Rectal smooth muscle tissue (tissue), 1 donor: ENCODE results near the gene PLEKHG5.

Experiments used
- H3K27ac ChIP-seq: one replicate; pipeline ENCODE4 v1.7.0; 2013; ENCODE audit warnings: low read depth, low read length, inconsistent platforms
- H3K27me3 ChIP-seq: one replicate; pipeline ENCODE4 v1.7.0; 2013; ENCODE audit warnings: low read length; ENCODE audit not compliant: control insufficient read depth, insufficient read depth
- H3K36me3 ChIP-seq: one replicate; pipeline ENCODE4 v1.7.0; 2013; ENCODE audit warnings: low read length; ENCODE audit not compliant: control insufficient read depth, insufficient read depth
- H3K4me1 ChIP-seq: one replicate; pipeline ENCODE4 v1.7.0; 2013; ENCODE audit warnings: low read length; ENCODE audit not compliant: control insufficient read depth, insufficient read depth
- H3K4me3 ChIP-seq: one replicate; pipeline ENCODE4 v1.7.0; 2013; ENCODE audit warnings: low read length
- H3K9ac ChIP-seq: one replicate; pipeline ENCODE4 v1.7.0; 2013; ENCODE audit warnings: low read length

PLEKHG5 gene

DNA sequence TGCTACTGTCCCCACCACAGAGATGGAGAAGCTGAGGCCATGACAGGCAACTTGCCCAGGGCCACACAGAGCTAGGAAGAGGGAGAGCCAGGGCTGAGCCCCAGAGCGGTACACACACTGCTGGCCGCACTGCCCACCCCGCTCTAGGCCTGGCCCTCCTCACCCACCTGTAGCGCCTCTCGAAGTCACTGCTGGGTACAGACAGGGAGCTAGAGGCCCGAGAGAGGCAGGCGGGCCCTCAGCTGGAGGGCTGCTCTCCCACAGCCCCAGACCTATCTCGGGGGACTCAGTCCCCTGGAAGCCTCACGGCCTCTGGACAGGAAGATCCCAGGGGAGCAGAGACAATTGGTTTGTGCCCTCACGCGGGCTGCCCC, 17.3 kb upstream of the PLEKHG5 start:
- Histone ChIP-seq H3K9ac (no peak overlapping the region), H3K4me1 (no peaks in the 10 kb centered on the region), H3K4me3 (no peak overlapping the region), H3K27me3 (no peaks in the 10 kb centered on the region), H3K27ac (no peak overlapping the region), H3K36me3 (no peaks in the 10 kb centered on the region)

DNA sequence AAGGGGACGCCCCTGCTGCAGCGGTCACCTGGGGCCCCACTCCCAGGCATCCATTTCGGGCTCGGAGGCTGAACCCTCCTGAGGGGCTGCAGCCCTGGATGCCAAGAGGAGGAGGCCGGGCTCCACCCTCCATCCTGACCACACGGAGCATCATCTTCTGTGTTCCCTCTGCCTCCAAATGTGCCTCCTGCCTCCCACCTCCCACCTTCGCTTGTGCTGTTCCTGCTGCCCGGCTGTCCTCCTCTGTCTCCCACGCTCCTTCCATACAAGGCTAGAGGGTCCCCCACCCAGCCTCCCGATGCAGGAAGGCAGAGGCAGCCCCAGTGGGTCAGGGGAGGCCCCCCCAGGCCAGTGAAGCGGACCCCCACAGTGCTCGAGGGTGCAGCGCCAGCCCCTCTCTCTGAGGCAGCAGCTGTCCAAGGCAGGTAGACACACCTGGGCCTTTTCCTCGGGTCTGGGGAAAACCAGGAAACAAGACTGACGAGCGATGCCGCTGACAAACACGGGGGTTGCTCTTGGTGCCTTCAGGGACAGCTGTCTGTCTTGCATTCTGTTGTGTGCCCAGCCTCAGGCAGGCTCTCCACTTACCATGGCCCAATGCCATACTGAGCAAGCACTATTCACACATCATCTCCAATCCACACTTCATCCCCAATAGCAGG, 16.8 kb upstream of the PLEKHG5 start:
- Histone ChIP-seq H3K9ac (no peak overlapping the region), H3K27ac (no peak overlapping the region), H3K27me3 (no peaks in the 10 kb centered on the region), H3K4me3 (no peak overlapping the region), H3K4me1 (no peaks in the 10 kb centered on the region), H3K36me3 (no peaks in the 10 kb centered on the region)

DNA sequence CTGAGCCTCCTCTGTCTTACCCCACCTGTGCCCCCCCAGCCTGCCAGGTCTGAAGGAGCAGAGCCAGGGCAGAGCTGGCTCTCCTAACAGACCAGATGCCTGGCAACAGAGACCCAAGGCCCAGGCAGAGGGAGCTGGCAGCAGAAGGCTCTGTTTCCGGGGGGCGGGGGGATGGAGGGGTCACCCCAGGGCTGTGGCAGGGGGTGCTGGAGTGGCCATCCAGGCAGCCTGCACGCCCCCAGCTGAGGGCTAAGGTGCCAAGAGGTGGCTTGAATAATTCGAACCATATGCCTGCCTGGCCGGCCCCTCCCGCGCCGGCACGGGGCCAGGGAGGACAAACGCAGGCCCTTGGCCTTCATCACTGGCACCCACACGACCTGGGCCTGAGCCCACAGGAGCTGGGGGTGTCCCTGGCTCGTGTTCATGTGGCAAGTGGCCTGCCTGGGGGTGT, 16.0 kb upstream of the PLEKHG5 start:
- H3K36me3 ChIP-seq: no peaks in the 10 kb centered on the region

DNA sequence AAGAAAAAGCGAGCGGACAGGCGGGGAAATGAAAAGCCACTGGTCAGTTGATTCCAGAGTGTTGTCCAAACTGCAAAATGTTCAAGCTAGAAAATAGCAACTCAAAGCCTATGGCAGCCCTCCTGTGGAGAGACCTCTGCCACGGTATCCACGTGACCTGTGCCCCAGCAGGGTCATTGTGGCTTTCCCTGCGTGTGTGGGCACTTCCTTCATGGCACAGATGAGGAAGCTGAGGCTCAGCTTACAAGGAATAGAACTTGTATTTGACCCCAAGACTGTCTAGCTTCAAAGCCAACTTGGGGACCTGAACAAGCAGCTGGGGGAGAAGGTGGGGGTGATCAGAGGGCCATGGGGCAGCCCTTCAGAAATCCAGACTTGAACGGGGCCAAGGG, 15.6 kb upstream of the PLEKHG5 start:
- Histone ChIP-seq H3K4me1 (no peaks in the 10 kb centered on the region), H3K4me3 (no peak overlapping the region), H3K36me3 (no peaks in the 10 kb centered on the region), H3K27ac (no peak overlapping the region), H3K9ac (no peak overlapping the region), H3K27me3 (no peaks in the 10 kb centered on the region)

More for the DNA sequence above, 16.0 kb upstream of the PLEKHG5 start:
- no peak overlapping the region for H3K9ac ChIP-seq
- H3K27me3 ChIP-seq: no peaks in the 10 kb centered on the region
- H3K4me1 ChIP-seq: no peaks in the 10 kb centered on the region
- H3K4me3 ChIP-seq: no peak overlapping the region
- H3K27ac ChIP-seq: no peak overlapping the region

DNA sequence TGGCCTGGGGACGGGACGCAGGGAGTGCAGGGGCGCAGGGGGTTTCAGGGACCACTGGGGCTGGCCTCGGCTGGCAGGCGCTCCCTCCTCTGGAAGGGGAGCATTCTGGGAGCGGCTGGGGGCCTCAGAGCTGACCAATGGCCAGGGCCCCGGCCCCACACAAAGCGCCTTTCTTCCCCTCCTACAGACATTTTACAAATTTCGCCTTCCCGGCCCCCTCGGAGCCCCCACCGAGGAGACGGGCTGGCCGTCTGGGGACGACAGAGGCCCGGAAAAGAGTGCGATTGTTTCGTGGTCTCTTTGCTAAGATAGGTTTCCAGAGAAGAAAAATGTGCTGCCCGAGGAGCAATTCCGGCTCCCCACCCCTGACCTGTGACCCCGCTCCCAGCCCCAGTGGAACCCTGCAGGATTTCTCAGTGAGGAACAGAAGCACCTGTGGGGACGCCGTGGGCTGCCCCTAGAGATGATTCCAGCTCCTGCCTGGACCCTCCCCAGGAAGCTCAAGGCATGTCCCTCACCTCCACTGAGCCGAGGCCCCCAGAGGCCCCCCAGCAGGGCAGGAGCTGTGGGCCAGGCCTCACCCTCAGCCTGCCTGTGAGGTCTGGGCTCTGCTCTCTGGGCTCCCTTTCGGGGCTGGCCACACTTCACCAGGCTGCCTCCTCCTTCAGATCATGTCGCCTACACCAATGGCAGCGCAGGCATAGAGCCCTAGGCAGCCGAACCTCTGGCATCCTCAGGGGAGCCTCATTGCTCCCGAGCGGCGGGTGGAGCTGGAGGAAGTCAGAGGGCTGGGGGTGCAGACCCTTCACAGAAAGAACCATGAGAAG, 15.0 kb upstream of the PLEKHG5 start:
- H3K27me3 ChIP-seq: no peaks in the 10 kb centered on the region

DNA sequence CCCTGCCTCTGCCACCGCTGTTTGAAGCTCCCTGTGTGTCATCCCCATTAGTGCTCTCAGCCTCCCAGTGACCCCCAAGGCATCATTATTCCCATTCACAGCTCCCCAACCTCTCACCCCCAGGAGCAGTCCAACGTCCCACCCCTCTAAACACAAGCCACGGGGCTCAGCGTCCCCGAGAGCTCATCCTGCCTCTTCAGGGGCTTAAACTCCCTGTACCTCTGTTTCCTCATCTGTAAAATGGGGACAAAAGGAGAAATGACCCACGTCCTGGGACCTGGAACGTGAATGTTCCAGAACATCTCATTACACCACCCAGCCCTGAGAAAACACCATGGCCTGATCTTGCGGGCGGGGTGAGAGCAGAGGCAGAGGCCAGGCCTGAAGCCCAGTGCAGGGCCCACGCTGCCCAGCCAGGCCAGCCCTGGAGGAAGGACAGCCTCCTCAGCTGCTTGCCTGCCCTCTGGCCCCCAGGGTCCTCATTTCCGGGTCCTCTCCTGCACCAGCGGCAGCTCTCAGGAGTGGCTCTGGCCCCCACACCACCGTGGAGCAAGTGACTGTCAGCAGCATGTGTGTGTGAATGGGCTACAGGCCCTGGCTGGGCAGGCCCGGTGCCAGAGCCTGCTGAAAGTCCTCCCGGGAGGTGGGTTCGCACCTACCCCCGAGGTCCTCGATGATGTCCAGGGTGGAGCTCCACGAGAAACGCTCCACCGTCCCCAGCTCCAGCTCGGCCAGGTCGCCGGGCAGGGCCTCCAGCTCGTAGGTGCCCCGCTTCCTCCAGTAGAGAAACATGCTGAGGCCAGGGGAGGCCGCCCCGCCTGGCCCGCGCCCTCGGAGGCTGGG, 14.1 kb upstream of the PLEKHG5 start:
- Histone ChIP-seq H3K4me1 (no peaks in the 10 kb centered on the region), H3K4me3 (no peak overlapping the region), H3K36me3 (no peaks in the 10 kb centered on the region), H3K27me3 (peaks cover 2% of the 10 kb centered on the region), H3K27ac (no peak overlapping the region), H3K9ac (no peak overlapping the region)

More for the DNA sequence above, 15.0 kb upstream of the PLEKHG5 start:
- H3K4me3 ChIP-seq: no peak overlapping the region
- H3K4me1 ChIP-seq: no peaks in the 10 kb centered on the region
- no peaks in the 10 kb centered on the region for H3K36me3 ChIP-seq
- H3K27ac ChIP-seq: no peak overlapping the region
- no peak overlapping the region for H3K9ac ChIP-seq

DNA sequence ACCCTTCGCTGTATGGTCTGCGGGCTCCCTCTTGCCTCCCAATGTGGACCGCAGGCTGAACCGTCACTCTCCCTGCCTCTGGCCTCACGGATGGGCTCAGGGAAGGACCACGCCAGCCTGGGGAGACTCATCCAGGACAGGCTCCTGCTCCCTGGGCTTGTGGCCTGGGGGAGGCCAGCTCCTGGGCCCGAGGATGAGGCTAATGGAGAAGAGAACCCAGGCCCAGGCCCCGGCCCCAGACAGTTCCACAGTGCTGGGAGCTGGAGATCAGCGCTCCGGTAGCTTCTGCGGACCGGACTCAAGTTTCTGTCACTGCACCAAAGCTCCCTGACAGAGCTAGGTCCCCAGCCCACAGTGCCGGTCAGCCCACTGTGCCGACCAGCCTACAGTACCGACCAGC, 13.4 kb upstream of the PLEKHG5 start:
- H3K4me1 ChIP-seq: no peaks in the 10 kb centered on the region
- H3K4me3 ChIP-seq: no peak overlapping the region
- no peak overlapping the region for H3K9ac ChIP-seq
- no peak overlapping the region for H3K27ac ChIP-seq
- H3K36me3 ChIP-seq: no peaks in the 10 kb centered on the region
- peaks cover 2% of the 10 kb centered on the region for H3K27me3 ChIP-seq

DNA sequence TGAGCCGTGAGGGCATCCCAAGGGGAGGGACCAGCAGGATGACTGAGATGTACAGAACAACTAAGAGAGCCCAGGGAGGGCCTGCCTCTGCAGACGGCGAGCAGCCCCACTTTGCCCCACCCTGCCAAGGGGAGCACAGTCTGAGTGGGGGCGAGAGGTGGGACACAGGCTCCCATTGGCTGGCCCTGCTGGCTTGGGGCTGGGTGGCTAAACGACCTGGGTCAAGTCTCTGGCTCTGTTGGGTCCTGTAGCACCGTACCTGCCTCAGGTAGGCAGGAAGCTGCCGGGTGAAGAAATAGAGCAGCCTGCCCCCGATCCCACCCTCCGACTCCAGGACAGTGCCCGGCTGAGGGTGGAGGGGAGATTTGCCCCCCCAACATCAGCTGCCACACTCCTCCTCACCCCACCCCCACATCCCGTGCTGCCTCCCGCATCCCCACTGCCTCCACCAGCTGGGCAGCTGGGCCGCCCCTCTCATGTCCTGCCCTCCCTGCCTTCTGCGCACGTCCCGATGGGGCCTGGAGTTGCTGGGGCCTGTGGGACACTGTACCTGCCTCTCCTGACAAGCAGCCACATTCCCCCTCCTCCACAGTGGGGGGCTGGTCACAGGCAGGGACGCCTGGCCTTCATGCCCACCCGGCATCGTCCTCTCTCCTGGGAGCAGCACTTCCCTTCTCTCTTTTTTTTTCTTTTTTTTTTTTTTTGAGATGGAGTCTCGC, 12.6 kb upstream of the PLEKHG5 start:
- Histone ChIP-seq H3K4me3 (no peak overlapping the region), H3K36me3 (no peaks in the 10 kb centered on the region), H3K4me1 (no peaks in the 10 kb centered on the region)

DNA sequence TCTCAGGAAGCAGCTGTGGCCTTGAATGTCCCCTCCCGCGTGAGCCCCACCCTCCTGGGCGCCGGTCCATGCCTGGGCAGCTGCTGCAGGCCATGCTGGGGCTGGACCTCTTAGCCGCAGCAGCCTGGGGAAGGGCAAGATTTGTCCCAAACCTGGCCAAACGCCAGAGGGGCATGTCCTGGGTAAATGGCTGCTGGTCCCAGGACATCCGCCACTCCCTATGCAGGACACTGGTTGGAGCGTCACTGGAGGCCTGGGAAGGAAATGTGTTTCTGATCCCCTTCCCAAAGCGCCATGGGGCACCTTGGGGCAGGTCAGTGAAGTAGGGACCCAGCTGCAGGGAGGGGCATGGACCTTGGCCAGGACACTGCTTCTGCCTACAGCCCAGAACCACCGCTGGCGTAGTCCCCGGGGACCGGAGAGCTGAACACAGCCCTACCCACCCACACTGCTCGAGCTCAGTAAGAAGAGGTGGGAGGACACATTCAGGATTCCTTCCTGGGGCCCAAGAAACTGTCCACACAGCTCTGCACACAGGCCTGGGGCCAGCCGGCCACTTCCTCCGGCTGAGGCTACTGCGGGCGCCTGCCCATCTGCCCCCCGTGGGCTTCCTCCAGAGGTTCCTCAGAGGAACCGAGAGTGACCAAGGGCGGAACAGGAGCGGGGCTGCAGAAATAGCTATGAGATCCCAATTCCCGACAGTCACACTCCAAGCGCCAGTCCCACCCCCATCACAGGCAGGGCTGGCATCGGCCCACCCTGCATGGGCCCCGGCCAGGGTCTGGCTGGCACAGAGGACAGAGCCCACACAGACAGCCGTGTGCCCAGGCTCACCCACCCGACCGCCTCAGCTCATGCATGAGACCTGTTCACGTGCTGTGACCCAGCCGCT, 10.8 kb upstream of the PLEKHG5 start:
- Histone ChIP-seq H3K4me1 (no peaks in the 10 kb centered on the region), H3K9ac (no peak overlapping the region), H3K27me3 (peaks cover 2% of the 10 kb centered on the region)

More for the DNA sequence above, 12.6 kb upstream of the PLEKHG5 start:
- no peak overlapping the region for H3K9ac ChIP-seq
- peaks cover 2% of the 10 kb centered on the region for H3K27me3 ChIP-seq
- no peak overlapping the region for H3K27ac ChIP-seq

DNA sequence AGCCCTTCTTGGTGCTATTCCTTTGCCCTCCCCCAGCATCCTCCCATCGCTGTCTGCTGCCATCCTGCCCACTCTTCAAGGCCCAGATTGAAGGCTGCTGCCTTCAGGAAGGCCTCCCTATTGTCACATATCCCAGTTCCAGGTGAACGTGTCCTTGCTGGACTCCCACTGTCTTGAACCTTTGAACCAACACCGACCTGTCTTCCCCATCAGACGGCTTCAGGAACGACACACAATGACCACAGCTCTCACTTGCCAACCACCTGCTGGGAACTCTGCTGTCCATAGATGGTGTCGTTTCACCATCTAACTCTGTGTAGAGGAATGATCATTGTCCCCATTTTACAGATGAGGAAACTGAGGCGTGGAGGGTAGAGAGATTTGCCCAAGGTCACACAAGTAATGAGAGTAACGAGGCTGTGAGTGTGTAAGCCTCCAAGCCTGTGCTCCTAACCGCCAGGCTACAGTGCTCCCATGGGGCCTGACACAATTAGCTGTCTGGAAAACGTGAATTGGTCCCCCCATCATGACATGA, 9.9 kb upstream of the PLEKHG5 start:
- Histone ChIP-seq H3K4me1 (no peaks in the 10 kb centered on the region), H3K9ac (no peak overlapping the region), H3K36me3 (no peaks in the 10 kb centered on the region), H3K27me3 (peaks cover 2% of the 10 kb centered on the region), H3K4me3 (no peak overlapping the region), H3K27ac (no peak overlapping the region)

More for the DNA sequence above, 10.8 kb upstream of the PLEKHG5 start:
- no peak overlapping the region for H3K27ac ChIP-seq
- H3K4me3 ChIP-seq: no peak overlapping the region
- H3K36me3 ChIP-seq: no peaks in the 10 kb centered on the region
